Heart left ventricle (tissue), 16 donors: ENCODE results near the gene SUPT3H. TPM values are rescaled to one million over a fixed set of nuclear protein-coding genes. Genes with fewer than 3 reads are reported as not detected.

Experiments
- ATAC-seq, 4 donors: fragments of 200-7000 bp; cut with Tn5 transposase; one replicate each; pipeline ENCODE4 v1.9.1; 2020 to 2022; ENCODE audit warnings: moderate library complexity in 4 of 4, mild to moderate bottlenecking in 3 of 4, moderate number of reproducible peaks in 1 of 4
- DNase-seq, 5 donors: peaks; one replicate each; pipeline ENCODE4 v3.0.0-alpha.2; 2020
- H3K27ac ChIP-seq, 12 donors: fragments of 200-600 bp; sonication (generic) in 4 of 12; one replicate each; pipeline versions ENCODE4 v1.5.0 to v1.8.0; 2016 to 2022; ENCODE audit warnings: mild to moderate bottlenecking in 2 of 12
- H3K27me3 ChIP-seq, 9 donors: fragments of 200-600 bp; sonication (generic) in 2 of 9; one replicate each; pipeline versions ENCODE4 v1.5.1 to v1.8.0; 2016 to 2022; ENCODE audit warnings: mild to moderate bottlenecking in 3 of 9
- H3K36me3 ChIP-seq, 9 donors: fragments of 200-600 bp; sonication (generic) in 2 of 9; one replicate each; pipeline versions ENCODE4 v1.5.0 to v1.8.0; 2018 to 2022; ENCODE audit warnings: mild to moderate bottlenecking in 2 of 9
- H3K4me1 ChIP-seq, 12 donors: fragments of 200-600 bp; sonication (generic) in 4 of 12; one replicate each; pipeline versions ENCODE4 v1.5.0 to v1.8.0; 2016 to 2022; ENCODE audit warnings: mild to moderate bottlenecking in 3 of 12
- H3K4me3 ChIP-seq, 12 donors: fragments of 200-600 bp; sonication (generic) in 4 of 12; one replicate each; pipeline versions ENCODE4 v1.5.0 to v1.8.0; 2017 to 2022; ENCODE audit warnings: mild to moderate bottlenecking in 9 of 12, moderate library complexity in 4 of 12
- H3K9me3 ChIP-seq, 12 donors: fragments of 200-600 bp; sonication (generic) in 4 of 12; one replicate each; pipeline versions ENCODE4 v1.5.0 to v1.8.0; 2016 to 2022; ENCODE audit warnings: mild to moderate bottlenecking in 1 of 12
- CTCF ChIP-seq, 12 donors: fragments of 200-600 bp; sonication (generic) in 4 of 12; IDR thresholded peaks; one replicate each; pipeline versions ENCODE4 v1.5.0 to v1.8.0; 2018 to 2022; ENCODE audit warnings: antibody characterized with exemption in 12 of 12, mild to moderate bottlenecking in 5 of 12
- POLR2A ChIP-seq, 2 donors: fragments of 450-650 bp; IDR thresholded peaks; one replicate each; pipeline ENCODE4 v1.6.1; 2017; ENCODE audit warnings: antibody characterized with exemption in 2 of 2, mild to moderate bottlenecking in 2 of 2, moderate library complexity in 2 of 2
- WGBS, 4 donors: extraction: QIAGEN DNeasy Blood & Tissue Kit in 2 of 4; methylation state at CpG; one replicate each; pipeline versions ENCODE4 v1.1.5 to v1.1.7; 2013 to 2018; 5-methylcytosine and 5-hydroxymethylcytosine counted together
- intact Hi-C, 10 donors: fragments of 100-400 bp; cut with DNase I; formaldehyde crosslinking; loops; one replicate each; pipeline versions ENCODE4 v1.11.1 to v1.14.2; 2022
- polyA plus RNA-seq, 2 donors: library from polyadenylated mRNA; stranded (reverse); fragments of 200-250 nt; gene quantifications; one replicate each; pipeline ENCODE4 v1.2.3, GENCODE V29; 2013
- total RNA-seq, 9 donors: library from RNA; depleted of rRNA in 2 of 9; stranded (reverse); fragments of >200 nt in 2 of 9; fragmentation: NEBNext Ultra II Directional in 3 of 9; extraction: Animal tissue kit (Norgen Biotek cat#: 25700) in 3 of 9; gene quantifications; one replicate each; pipeline versions ENCODE4 v1.1.0 to v1.2.4, GENCODE V29; 2016 to 2023
- donor health status: ischemic (EF 13 %, LVEDD 7.1; RV severe dilation, severe dysfunction).
- donor health status: healthy with polysubstance abuse.
- donor health status: DM: no; HTN: yes; CAD: no.
- donor health status: DM: no; HTN: no; CAD: no.
- donor health status: ischemic (EF 25% LVEDD 6.9; RV normal size, moderate dysfunction).
- donor health status: ischemic (EF 25% LVEDD 5.7; RV mildly dilated, moderate dysfunction).
- donor health status: healthy.
- donor health status: DM: yes; HTN: yes; CAD: no.
- donor health status: ischemic (EF 35%, LVEDD 5.7; RV mildly dilated, moderate dysfunction).
- donor health status: nonischemic (EF 11% LVEDD 7.7; RV severe dilation, severe dysfunction).
- donor health status: DM: yes; HTN: yes; CAD: no.
- donor health status: PGD.
- donor health status: ischemic (EF 29% LVEDD 5.4; RV normal size, mild dysfunction).
- donor health status: nonischemic (EF 23%, LVEDD 6.1; RV moderate dilation, normal function).

The SUPT3H gene
- total and polyA plus RNA-seq, 11 donors, result 1.5 to 8.1 (median 4.1) TPM

- H3K4me3 ChIP-seq, result peak overlapping the region in 11 of 12 donors; percentile 2 to 81 (median 67)
- peaks cover 2 to 48% (median 21%) of the 10 kb centered on the region in 12 donors for H3K4me1 ChIP-seq
- TF ChIP-seq POLR2A (IDR thresholded peaks at IDR 0.05), result no peak
- peak; percentile 7 to 51 (median 28) for TF ChIP-seq CTCF (IDR thresholded peaks at IDR 0.05)
- DNase-seq (peak; percentile 52 to 83 (median 57)), ATAC-seq (peak in 3 of 4 donors; percentile 54 to 75 (median 73))
- H3K9me3 ChIP-seq, result no peaks in the 10 kb centered on the region
- WGBS, 4 donors, result 2 to 13% (median 4%) methylated on average over 37 to 38 of the region's 38 CpGs
- no peak overlapping the region for H3K27ac ChIP-seq
- peaks cover 2 to 66% (median 27%) of the 10 kb centered on the region in 9 donors for H3K27me3 ChIP-seq
- H3K36me3 ChIP-seq, result no peaks in the 10 kb centered on the region
- intact Hi-C loops, result loop anchor here (2.0 to 10.0 kb wide), 9 partner anchors 42 to 947 kb away; partner anchors contain the start of gene SUPT3H (in 2 of the 10)
These were observed 41.9 kb upstream of the SUPT3H start for GRCh38 chr6:45419571-45420082.

GRCh38 chr6:45417436-45417835, 39.7 kb upstream of the SUPT3H start:
- WGBS, 4 donors, result 91 to 94% (median 93%) methylated on average over 2 of the region's 2 CpGs

GRCh38 chr6:45416700-45417099, 39.0 kb upstream of the SUPT3H start:
- H3K9me3 ChIP-seq, result no peaks in the 10 kb centered on the region
- no peak overlapping the region for H3K27ac ChIP-seq
- H3K36me3 ChIP-seq, result no peaks in the 10 kb centered on the region
- peaks cover 0 to 26% (median 14%) of the 10 kb centered on the region in 12 donors for H3K4me1 ChIP-seq
- TF ChIP-seq POLR2A (IDR thresholded peaks at IDR 0.05) (no peak), CTCF (IDR thresholded peaks at IDR 0.05) (no peak)
- intact Hi-C loops, result loop anchor here in 7 of 10 donors (5.0 to 10.0 kb wide), 3 partner anchors 759 to 944 kb away; no protein-coding TSS in a partner anchor
- ATAC-seq, result no peak
- WGBS, 4 donors, result 70 to 90% (median 83%) methylated on average over 2 of the region's 2 CpGs
- no peak for DNase-seq
- no peak overlapping the region for H3K4me3 ChIP-seq
- H3K27me3 ChIP-seq, result peaks cover 2 to 52% (median 27%) of the 10 kb centered on the region in 9 donors

More at GRCh38 chr6:45417436-45417835, 39.7 kb upstream of the SUPT3H start:
- Histone ChIP-seq H3K36me3 (no peaks in the 10 kb centered on the region), H3K4me1 (peaks cover 0 to 30% (median 14%) of the 10 kb centered on the region in 12 donors), H3K4me3 (no peak overlapping the region), H3K27me3 (peaks cover 2 to 52% (median 27%) of the 10 kb centered on the region in 9 donors), H3K9me3 (no peaks in the 10 kb centered on the region), H3K27ac (no peak overlapping the region)
- DNase-seq (no peak), ATAC-seq (no peak)
- TF ChIP-seq CTCF (IDR thresholded peaks at IDR 0.05), result no peak
- TF ChIP-seq POLR2A (IDR thresholded peaks at IDR 0.05), result no peak
- intact Hi-C loops, result loop anchor here in 7 of 10 donors (5.0 to 10.0 kb wide), 3 partner anchors 760 to 945 kb away; no protein-coding TSS in a partner anchor

GRCh38 chr6:45415788-45416518, 38.2 kb upstream of the SUPT3H start:
- Histone ChIP-seq H3K27ac (no peak overlapping the region), H3K4me1 (peaks cover 0 to 18% (median 8%) of the 10 kb centered on the region in 12 donors), H3K4me3 (no peak overlapping the region), H3K9me3 (no peaks in the 10 kb centered on the region), H3K27me3 (peaks cover 2 to 44% (median 22%) of the 10 kb centered on the region in 9 donors), H3K36me3 (no peaks in the 10 kb centered on the region)
- 69 to 77% (median 73%) methylated on average over 3 of the region's 3 CpGs for WGBS, 4 donors
- ATAC-seq, result no peak
- DNase-seq, result no peak
- intact Hi-C loops, result loop anchor here in 7 of 10 donors (5.0 to 10.0 kb wide), 3 partner anchors 759 to 944 kb away; no protein-coding TSS in a partner anchor
- no peak for TF ChIP-seq CTCF (IDR thresholded peaks at IDR 0.05)
- TF ChIP-seq POLR2A (IDR thresholded peaks at IDR 0.05), result no peak
